Chondrocyte (in vitro differentiated cells): Measurements from ENCODE around the gene SYNCRIP. TPM values are rescaled to one million over a fixed set of nuclear protein-coding genes. Genes with fewer than 3 reads are reported as not detected.

Experiments used
- DNase-seq: peaks from one replicate; pipeline ENCODE4 v3.0.0; 2021; ENCODE audit warnings: mixed read lengths, low spot score
- H3K27ac Mint-ChIP-seq: one replicate; pipeline ENCODE4 v1.8.0; 2021; ENCODE audit warnings: mild to moderate bottlenecking, moderate library complexity, mixed read lengths; ENCODE audit not compliant: unreplicated experiment
- H3K27me3 Mint-ChIP-seq: 2 replicates; pipeline ENCODE4 v1.8.0; 2021; ENCODE audit warnings: low read depth, mixed read lengths
- H3K36me3 Mint-ChIP-seq: 2 replicates; pipeline ENCODE4 v1.8.0; 2021; ENCODE audit warnings: low read depth, mixed read lengths
- H3K4me1 Mint-ChIP-seq: 2 replicates; pipeline ENCODE4 v1.8.0; 2021; ENCODE audit warnings: low read depth, mild to moderate bottlenecking, mixed read lengths
- H3K4me3 Mint-ChIP-seq: one replicate; pipeline ENCODE4 v1.8.0; 2021; ENCODE audit warnings: mild to moderate bottlenecking, moderate library complexity, mixed read lengths; ENCODE audit not compliant: unreplicated experiment
- H3K9me3 Mint-ChIP-seq: 2 replicates; pipeline ENCODE4 v1.8.0; 2021; ENCODE audit warnings: low read depth, mixed read lengths
- total RNA-seq: library from RNA; stranded (reverse); gene quantifications from 3 replicates; pipeline ENCODE4 v1.2.1, GENCODE V29; 2021
- TF ChIP-seq, protein P1 (sequence below): fragments of 200-600 bp; sonication (generic); IDR thresholded peaks from 2 replicates; pipeline ENCODE4 v1.5.0; 2021; ENCODE audit warnings: antibody characterized with exemption, mild to moderate bottlenecking, moderate library complexity

SYNCRIP gene
- total RNA-seq, 1 donor from 2014 or later: 90.5 TPM

- H3K27me3 Mint-ChIP-seq: no peaks in the 10 kb centered on the region
- peaks cover 7% of the 10 kb centered on the region for H3K36me3 Mint-ChIP-seq
- no peak for DNase-seq
- peaks cover 12% of the 10 kb centered on the region for H3K4me1 Mint-ChIP-seq
- no peak overlapping the region for H3K4me3 Mint-ChIP-seq
- no peak overlapping the region for H3K27ac Mint-ChIP-seq
- TF ChIP-seq, protein P1, sequence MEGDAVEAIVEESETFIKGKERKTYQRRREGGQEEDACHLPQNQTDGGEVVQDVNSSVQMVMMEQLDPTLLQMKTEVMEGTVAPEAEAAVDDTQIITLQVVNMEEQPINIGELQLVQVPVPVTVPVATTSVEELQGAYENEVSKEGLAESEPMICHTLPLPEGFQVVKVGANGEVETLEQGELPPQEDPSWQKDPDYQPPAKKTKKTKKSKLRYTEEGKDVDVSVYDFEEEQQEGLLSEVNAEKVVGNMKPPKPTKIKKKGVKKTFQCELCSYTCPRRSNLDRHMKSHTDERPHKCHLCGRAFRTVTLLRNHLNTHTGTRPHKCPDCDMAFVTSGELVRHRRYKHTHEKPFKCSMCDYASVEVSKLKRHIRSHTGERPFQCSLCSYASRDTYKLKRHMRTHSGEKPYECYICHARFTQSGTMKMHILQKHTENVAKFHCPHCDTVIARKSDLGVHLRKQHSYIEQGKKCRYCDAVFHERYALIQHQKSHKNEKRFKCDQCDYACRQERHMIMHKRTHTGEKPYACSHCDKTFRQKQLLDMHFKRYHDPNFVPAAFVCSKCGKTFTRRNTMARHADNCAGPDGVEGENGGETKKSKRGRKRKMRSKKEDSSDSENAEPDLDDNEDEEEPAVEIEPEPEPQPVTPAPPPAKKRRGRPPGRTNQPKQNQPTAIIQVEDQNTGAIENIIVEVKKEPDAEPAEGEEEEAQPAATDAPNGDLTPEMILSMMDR: no peak
- H3K9me3 Mint-ChIP-seq: peaks cover 8% of the 10 kb centered on the region
These were observed 19.6 kb upstream of the SYNCRIP start for GRCh38 chr6:85662251-85662650.

DNA sequence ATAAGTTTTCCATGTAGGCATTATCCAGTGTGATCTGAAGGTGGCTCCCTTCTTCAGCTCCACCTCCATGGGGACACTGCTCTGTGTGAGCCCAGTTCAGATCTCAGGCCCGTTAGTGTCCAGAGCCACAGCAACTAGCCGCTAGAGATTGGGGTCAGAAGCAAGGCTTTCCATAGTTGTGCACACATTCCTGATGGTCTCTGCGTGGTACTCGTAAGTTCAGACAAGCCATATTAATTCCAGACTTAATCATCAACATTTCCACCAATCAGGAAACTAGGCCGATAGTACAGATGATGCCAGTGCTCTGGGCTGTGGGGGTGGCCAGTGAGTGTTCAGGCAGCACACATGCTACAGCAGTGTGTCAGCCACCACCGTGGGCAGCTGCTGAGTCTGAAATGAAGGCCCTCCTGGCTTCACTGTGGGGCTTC lies 17.5 kb upstream of the SYNCRIP start:
- no peak for DNase-seq
- TF ChIP-seq, protein P1: peak; percentile 62
- peak overlapping the region; percentile 65 for H3K27ac Mint-ChIP-seq
- H3K36me3 Mint-ChIP-seq: peaks cover 2% of the 10 kb centered on the region
- H3K27me3 Mint-ChIP-seq: no peaks in the 10 kb centered on the region
- peaks cover 11% of the 10 kb centered on the region for H3K9me3 Mint-ChIP-seq
- no peak overlapping the region for H3K4me3 Mint-ChIP-seq
- H3K4me1 Mint-ChIP-seq: peaks cover 12% of the 10 kb centered on the region

DNA sequence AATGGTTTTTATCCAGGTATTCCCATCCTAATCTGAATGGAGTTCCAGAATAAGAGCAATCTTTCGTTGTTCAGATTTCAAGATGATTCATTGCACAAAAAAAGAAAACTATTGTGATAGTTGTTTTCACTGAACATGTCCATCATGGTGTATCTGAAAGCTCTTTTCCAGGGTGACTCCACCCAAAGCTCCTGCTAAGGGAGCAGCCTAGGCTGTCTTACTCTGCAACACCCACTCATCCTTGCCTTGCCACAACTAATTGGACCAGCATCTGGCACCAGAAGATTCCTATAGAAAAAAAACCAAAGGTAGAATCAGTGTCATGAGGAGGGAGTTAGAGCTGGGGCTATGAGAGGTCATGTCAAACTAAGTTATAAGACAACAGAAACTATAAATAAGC lies 7.9 kb upstream of the SYNCRIP start:
- Mint-ChIP-seq H3K9me3 (no peaks in the 10 kb centered on the region), H3K36me3 (no peaks in the 10 kb centered on the region), H3K4me3 (no peak overlapping the region), H3K27ac (no peak overlapping the region), H3K4me1 (no peaks in the 10 kb centered on the region), H3K27me3 (no peaks in the 10 kb centered on the region)
- TF ChIP-seq, protein P1: no peak
- no peak for DNase-seq

DNA sequence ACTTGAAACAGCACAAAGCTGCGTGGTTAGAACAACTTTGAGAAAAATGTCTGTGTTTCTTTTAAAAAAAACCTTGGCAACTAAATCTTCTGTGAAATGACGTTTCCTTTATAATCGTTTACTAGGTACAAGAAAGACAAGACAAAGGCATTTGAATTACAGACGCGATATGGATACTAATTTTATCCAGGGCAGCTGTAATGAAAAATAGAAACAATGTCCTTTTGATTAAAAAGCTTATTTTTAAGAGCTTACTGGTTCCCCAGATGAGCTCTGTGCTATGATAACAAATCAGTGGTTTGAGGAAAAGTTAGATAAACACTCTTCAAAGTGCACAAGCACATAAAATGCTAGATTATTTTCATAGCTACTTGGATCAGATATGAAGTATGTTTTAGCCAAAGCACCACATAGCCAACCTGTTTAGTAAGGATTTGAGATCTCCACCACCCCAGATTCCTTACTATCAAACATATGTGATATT lies 1.6 kb upstream of the SYNCRIP start:
- H3K9me3 Mint-ChIP-seq: no peaks in the 10 kb centered on the region
- no peaks in the 10 kb centered on the region for H3K27me3 Mint-ChIP-seq
- no peak for DNase-seq
- TF ChIP-seq, protein P1: no peak
- peak overlapping the region; percentile 96 for H3K27ac Mint-ChIP-seq
- peaks cover 9% of the 10 kb centered on the region for H3K36me3 Mint-ChIP-seq
- peak overlapping the region; percentile 80 for H3K4me3 Mint-ChIP-seq
- H3K4me1 Mint-ChIP-seq: peaks cover 33% of the 10 kb centered on the region

DNA sequence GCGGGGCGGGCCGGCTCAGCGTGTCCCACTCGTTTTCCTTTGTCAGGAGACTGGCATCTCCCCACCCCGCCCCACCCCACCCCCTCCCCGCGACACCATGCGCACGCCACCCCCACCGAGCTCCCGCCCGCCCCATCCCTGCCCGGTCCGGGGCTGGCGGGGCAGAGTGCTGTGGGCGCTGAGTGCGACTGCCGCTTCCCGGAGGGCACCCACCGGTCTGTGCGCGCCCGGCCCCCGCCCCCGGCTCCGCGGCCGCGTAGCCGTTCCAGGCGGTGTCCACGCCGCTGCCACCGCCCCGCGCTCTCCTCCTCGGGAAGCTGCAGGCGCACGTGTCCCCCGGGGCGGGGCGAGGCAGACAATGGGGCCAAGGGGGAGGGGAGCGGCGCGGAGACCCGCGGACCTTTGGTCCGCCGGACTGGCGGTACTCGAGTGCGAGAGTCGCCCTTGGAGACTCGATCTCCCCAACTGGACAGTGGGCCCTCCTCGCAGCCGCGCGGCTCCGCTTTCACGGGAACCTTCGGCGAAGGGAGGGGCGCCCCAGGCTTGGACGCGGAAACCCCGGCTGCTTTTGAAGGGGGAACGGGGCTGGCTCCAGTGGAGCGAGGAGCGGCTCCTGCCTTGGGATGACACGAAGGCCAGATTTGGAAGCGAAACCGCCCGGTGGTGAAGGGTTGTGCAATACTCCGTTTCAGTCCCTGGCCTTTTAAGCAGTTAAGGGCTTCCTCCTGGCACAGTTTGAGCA lies 1.0 kb upstream of the SYNCRIP start:
- Mint-ChIP-seq H3K27ac (peak overlapping the region; percentile 100), H3K9me3 (no peaks in the 10 kb centered on the region), H3K4me1 (peaks cover 40% of the 10 kb centered on the region), H3K36me3 (peaks cover 13% of the 10 kb centered on the region), H3K27me3 (no peaks in the 10 kb centered on the region), H3K4me3 (peak overlapping the region; percentile 87)
- TF ChIP-seq, protein P1: no peak
- DNase-seq: peak; percentile 95
